Erythroblast (primary cell): ENCODE data around the gene PGGHG.

Experiments used
- GATA1 ChIP-seq: IDR thresholded peaks from 2 replicates; pipeline ENCODE4 v1.6.1; 2011; ENCODE audit warnings: low read depth, mild to moderate bottlenecking, control low read depth, low read length, moderate library complexity
- POLR2A ChIP-seq: IDR thresholded peaks from 2 replicates; pipeline ENCODE4 v1.6.1; 2011; ENCODE audit warnings: mild to moderate bottlenecking, low read length

- TF ChIP-seq POLR2A (no peak), GATA1 (no peak)
Measured at GRCh38 chr11:281486-282161, 7.3 kb upstream of the PGGHG start.
